GM10266 (cell line): ENCODE data around the gene MAP7D3.

ENCODE experiments used
- DNase-seq: peaks from one replicate; pipeline ENCODE4 v3.0.0; 2012; ENCODE audit errors: extremely low spot score
- TF ChIP-seq, protein P1 (sequence below): IDR thresholded peaks from 2 replicates; pipeline ENCODE4 v1.5.1; 2012; ENCODE audit warnings: mild to moderate bottlenecking, low read depth; ENCODE audit not compliant: control insufficient read depth, insufficient read depth; ENCODE audit errors: missing control alignments

The MAP7D3 gene

DNA sequence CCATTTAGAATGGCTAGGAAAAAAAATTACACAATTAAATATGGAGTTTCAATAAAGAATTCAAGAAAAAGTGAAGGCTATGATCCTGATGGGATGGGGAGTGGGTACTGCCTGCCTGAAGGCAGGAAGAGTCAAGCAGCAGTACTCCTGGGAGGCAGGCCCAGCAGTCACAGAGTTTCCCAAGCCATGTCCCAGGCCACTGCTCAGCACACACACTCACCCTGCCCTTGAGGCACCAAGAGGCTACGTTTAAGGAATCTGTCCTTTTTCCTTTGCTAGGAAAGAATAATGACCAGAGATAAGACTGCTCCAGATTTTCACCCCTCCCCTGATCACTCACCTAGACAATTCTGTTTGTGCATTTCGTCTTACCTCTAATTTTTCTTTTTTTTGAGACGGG lies 30.2 kb downstream of the MAP7D3 start:
- TF ChIP-seq, protein P1, sequence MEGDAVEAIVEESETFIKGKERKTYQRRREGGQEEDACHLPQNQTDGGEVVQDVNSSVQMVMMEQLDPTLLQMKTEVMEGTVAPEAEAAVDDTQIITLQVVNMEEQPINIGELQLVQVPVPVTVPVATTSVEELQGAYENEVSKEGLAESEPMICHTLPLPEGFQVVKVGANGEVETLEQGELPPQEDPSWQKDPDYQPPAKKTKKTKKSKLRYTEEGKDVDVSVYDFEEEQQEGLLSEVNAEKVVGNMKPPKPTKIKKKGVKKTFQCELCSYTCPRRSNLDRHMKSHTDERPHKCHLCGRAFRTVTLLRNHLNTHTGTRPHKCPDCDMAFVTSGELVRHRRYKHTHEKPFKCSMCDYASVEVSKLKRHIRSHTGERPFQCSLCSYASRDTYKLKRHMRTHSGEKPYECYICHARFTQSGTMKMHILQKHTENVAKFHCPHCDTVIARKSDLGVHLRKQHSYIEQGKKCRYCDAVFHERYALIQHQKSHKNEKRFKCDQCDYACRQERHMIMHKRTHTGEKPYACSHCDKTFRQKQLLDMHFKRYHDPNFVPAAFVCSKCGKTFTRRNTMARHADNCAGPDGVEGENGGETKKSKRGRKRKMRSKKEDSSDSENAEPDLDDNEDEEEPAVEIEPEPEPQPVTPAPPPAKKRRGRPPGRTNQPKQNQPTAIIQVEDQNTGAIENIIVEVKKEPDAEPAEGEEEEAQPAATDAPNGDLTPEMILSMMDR: no peak
- no peak for DNase-seq

DNA sequence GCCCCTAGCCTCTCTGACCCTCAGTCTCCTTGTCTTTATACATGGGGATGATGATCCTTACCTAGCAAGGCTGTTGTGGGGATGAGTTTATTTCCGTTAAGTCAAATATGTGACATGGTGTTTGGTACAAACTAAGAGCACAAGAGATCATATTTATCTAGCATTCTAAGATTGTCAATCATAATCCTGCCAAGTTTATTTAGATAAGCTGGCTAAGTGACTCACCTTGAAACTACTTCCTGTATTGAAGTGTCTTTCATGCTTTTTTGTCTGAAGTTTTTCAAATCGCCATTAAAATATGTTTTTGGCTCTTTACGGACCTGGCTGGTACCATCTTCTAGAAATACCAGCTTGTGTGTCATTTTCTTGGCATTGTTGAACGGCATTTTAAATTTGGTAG lies 30.7 kb downstream of the MAP7D3 start:
- TF ChIP-seq, protein P1: no peak
- DNase-seq: no peak

DNA sequence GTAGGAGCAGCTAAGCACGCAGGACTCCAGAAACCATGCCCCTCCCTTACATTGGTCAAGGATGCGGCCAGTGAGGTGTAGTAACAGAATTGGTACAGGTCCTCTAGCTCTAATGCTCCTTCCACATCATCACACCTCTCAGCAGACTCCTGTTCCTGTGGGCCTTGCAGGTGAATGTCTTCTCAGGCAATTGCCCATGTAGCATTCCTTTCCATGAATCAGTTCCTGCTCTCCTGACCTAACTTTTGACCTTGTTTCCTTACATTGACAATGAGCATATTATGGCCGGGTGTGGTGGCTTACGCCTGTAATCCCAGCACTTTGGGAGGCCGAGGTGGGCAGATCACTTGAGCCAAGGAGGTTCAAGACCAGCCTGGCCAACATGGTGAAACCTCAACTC lies 31.3 kb downstream of the MAP7D3 start:
- TF ChIP-seq, protein P1: no peak
- DNase-seq: no peak

DNA sequence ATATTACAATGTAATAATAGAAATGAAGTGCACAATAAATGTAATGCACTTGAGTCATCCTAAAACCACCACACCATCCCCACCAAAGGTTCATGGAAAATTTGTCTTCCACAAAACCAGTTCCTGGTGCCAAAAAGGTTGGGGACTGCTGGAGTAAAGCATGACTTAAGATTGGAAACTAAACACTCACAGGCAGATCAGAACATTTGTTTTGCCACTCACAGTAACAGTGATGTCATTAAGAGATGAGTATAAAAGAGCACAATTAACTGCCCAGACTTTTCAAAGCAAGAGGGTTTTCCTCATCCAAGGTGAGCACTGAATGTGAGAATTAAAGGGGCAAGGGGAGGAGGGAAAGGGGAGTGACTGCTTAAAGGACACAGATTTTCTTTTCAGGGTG lies 35.6 kb downstream of the MAP7D3 start:
- no peak for DNase-seq
- TF ChIP-seq, protein P1: no peak

DNA sequence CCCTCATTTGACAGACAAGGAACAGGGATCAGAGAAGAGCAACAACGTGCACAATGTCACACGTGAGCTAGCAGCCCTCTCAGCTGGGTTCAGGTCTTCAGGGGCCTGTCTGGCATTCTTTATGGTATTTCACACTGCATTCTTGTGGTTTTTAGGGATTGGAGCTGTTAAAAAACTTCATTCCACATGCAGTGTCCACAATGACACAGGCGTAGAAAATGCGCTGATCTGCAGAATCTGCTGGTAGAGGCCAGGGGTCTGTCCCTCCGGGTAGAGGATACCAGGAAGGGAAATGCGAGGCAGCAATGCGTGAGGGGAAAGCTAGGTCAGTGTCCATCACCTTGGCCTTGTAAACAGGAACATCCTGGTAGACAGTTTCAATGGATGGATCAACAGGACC lies 36.6 kb downstream of the MAP7D3 start:
- TF ChIP-seq, protein P1: no peak
- no peak for DNase-seq

DNA sequence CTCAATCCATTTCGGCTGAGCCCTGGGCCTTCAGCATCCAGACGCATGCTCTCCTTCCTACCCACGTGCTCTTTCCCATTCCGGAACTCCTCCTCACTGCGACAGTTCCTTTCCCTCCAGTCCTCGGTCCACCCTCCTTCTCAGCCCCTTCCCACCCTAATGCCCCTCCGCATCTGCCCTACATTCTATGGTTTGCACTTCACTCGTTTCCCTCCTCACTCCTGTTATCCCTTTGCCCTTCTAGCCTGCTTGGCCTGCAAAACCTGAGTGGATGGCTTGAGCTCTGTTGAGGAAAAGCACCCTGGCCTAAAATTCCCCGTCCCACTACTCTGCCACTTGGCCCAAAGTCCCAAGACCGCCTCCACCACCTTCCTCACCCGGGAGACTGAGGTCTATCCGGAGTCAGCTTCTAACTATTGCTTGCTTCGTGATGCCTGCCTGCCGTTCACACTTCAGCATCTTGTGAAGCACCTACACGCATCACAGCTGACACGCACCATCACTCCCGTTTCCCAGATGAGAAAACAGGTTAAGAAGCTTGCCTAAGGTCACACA lies 38.6 kb downstream of the MAP7D3 start:
- DNase-seq: no peak
- TF ChIP-seq, protein P1: no peak

DNA sequence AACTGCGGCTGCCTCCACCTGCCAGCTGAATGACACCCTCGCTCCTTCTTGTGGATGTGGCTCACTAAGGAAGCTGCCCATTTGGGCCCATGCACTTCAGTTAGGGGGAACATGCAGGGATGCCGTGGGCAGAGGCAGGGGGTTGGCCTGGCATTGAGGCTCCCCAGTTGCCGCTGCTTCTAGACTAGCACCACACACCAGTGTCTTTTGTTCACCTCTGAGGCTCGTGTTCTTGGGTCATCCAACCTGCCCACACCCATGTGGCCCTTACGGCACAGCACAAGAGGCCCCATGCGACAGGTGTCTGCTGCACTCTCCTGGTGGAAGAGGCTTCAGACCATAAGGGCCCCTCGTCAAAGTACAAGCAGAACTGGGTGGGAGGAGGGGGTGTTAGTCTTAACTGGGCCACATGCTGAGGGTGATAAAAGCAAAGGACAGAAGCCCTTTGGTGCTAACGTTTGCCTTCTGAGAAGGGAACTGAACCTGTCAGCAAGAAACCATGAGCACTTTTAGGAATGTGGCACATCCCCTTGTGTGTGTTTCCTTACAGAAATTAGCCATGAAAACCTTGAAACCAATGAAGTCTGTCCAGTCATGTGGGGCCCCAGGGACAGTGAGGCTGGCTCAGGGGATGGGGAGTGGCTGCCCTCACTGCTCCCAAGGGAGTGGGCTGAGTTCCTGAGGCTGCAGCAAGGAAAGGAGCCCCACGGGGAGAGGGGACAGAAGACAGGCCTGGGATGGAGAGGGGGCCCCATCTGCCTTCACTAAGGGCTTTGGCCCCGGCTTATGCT lies 39.2 kb downstream of the MAP7D3 start:
- TF ChIP-seq, protein P1: no peak

More for the DNA sequence above, 39.2 kb downstream of the MAP7D3 start:
- no peak for DNase-seq
